GM21576 (cell line): ENCODE results near the gene ZNF385B.
"Not testable (repeated sequence)": the region's sequence is repeated elsewhere in the genome, so short reads cannot be mapped to it uniquely, and the experiment has no call there.

Experiments
- ATAC-seq: cut with Tn5 transposase; IDR thresholded peaks from one replicate; pipeline ENCODE4 v1.9.1; 2021; ENCODE audit warnings: mild to moderate bottlenecking, moderate library complexity; ENCODE audit not compliant: unreplicated experiment

ZNF385B gene

DNA sequence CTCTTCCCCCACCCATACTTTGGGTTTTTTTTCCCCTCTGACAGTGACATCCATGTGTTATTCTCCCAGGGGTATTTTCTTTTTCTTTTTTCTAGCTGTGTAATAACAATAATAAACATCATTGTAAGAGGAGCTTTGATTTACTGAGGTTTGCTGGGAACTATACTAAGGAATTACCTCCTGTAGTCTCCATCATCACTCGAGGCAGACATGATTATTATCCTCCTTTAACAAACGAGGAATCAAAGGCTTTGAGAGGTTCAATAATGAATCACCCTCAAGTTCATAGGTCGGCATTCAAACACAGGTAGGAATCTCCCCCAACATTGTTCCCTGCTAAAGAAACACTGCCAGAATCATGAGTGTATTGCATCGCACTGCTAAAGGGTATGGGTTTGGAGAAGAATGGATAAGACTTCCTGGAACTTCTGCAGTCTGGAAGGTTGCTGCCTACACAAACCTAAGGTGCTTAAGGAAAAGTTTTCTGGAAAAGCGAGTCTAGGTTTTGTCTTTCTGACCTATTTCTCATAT lies 336.5 kb downstream of the ZNF385B start:
- no peak for ATAC-seq

DNA sequence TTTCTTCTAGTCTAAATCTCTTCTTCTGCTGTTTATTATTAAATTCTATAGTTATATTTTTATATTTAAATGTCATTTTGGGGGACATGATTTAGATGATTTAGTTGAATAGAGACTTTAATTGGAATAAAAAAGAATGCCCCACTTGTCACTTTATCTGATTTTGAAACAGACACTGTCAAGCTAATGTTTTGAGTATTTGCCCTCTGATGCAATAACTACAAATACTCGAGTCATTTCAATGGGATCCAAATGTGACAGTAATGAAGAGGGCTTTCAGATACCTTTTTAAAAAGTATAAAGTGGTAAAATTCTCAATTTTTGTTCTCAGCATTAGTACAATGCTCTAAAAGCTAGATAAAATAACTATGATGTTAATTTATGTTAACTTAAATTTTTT lies 339.5 kb downstream of the ZNF385B start:
- no peak for ATAC-seq

DNA sequence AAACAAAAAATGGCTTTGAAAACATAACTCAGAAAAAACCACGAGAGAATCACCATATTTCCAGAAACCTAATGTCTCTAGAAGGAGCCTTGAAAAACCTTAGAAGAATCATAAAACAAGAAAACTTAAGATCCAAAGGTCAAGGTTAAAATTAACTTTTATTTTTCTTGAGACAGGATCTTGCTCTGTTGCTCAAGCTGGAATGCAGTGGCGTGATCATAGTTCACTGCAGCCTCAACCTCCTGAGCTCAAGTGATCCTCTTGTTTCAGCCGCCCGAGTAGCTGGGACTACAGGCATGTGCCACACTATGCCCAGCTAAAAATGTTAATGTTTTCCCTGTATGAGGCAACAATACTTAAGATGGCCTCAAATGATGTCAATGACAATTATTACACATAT lies 342.6 kb downstream of the ZNF385B start:
- no peak for ATAC-seq

DNA sequence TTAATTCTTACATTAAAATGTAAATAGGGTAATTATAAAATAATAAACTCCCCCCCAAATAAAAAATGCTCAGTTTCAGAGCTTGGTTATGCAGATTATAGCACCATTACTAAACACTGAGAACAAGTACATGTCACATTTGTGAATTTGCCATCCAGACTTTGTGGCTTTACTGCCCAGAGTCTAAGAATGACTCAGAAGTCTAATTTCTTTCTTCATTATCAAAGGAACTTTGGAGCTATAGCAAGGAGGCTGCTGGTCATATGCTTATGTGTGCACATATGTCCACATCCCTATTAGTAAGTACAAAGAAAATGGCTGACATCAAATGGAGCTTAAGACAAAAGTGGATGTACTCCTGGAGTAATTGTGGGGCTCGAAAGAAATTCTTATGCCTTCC lies 348.2 kb downstream of the ZNF385B start:
- ATAC-seq, result no peak

DNA sequence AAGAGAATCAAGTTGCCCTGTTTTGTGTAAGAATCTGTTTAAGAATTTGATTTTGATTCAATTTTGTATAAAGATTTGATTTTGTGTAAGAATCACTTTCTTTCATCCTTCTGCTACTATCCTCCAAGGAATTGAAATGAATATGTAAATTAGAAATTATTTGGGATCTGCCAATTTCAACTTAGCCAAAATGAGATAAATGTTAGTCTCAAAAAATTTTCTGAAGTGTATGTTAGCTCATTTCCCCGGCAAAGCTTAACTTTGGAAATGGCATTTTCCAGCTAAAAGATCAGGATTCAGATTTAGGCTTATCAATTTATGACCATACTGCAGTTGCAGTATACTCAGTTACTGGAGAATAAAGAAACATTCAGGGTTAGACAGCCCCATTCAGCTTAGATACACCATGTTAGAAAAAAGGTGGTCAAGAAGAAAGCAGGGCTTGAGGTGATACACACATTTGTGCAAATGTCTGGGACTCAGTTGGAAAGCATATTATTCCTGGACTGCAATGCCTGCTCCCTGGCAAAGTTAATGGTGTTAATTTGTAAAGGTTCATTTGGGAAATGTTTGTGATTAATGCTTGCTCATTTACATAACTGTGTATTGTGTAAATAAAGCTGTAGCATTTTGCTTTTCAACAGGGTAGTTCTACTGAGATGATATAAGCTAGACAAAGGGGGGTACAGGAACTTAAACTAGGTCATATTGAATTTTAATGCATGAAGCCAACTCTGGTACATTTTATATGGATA lies 349.0 kb downstream of the ZNF385B start:
- no peak for ATAC-seq

DNA sequence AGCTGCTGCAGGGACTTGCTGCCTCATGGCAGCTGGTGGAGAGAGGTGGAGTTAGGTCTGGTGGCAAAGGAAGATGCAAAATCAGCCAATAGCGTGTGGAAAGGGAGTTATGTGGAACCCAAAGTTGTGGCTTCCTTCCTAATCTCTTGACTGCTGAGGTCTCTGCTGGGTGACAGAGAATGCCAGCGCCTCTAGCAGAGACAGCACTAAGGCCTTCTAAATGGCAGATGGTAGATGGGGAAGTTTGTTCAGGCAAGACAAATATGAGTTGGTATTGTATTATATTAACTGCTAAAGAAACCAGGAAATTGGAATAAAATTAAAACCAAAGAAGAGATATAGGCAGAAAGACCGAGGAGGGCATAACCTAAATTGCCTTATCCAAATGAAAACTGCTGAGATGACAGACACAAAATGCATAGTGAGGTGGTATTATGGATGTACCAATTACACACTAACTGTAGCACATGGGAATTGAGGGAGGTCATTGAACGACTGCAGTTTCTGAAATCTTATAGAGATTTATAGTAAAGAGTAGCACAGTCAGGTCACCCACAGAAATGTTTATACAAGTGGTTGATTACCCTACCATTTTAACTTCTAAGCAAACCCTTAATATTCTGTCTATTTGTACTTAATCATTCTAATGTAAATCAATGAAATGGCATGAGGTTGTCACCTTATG lies 350.2 kb downstream of the ZNF385B start:
- ATAC-seq, result no peak

DNA sequence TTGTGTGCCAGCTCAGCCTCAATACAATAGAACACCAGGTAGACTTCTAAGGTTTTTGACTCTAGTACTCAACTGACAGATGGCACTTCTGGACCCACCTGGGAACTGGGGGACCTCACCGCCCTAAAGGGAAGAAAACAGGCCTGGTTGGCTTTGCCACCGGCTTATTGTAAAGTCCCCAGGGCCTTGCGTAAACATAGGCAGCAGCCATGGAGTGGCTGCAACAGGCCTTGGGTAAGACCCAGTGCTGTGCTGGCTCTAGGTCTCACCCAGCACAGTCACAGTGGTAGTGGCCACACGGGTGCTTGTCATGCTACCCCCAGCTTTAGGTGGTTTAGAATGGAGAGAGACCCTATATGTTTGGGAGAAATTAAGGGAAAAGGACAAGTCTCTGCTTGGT lies 366.1 kb downstream of the ZNF385B start:
- ATAC-seq, result no peak

DNA sequence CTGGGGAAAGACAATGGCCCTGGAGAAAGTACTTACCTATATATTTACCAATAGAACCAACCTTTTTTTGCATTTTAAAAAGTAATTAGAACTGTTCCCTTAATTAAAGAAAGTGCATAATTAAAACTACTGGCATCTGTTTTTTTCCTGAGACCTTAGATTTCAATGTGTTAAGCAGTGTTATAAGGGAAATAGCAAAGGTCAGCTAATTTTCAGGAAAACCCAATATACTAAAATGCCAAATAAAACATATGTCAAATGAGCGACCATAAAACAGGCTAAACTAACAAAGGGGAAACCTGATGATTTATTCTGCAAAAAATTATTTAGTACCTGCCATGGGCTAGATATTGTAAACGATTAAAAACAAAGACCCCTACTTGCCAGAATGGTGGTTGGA lies 372.8 kb downstream of the ZNF385B start:
- no peak for ATAC-seq

DNA sequence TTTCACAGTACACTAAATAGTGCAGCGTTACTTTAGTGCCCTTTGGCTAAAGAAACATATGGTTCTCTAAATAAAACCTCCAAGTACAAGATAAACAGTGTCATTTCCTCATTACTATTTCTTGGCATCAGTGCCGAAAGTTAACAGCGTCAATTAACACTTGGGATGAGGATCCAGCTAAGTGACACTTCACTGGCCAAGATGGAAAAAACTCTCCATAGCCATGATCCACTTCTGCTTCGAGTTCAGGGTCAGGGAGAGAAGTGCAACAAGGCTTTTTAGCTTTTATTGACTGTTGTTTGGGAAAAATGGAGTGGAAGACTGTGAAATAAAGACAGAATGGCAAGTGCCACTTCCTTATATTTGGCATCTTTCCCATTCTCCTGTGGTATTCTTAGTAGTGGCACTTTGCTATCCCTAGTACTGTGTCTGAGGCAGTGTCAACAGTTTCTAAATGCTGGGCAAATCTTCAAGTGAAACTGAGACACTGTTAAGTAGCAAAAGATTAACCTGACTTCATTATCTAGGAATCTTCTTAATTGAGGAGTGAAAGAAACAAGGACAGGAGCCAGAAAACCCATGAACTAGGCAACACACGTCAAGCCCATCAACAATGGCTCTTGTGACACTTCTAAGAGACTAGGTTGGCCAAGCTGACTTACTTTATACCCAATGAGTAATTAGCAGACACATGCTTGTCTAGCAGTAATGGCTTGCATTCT lies 374.2 kb downstream of the ZNF385B start:
- ATAC-seq, result no peak

DNA sequence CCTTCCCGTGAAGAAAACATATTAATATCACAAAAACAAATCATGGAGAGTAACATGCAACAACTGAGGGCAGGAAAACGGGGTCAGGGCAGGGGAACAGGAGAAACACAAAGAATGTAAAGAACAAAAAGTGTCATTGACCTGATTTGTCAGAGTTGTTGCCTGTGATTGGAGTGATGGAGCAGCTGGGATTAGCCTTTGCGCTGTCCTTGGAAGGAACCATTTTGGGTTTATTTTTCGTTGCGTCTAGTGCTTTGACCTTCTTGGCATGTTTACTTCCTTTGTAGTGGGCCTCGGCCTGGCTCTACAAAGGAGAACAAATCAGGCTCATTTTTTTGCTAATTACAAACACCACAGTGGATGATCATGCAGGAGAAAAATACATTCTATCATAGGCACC lies 378.3 kb downstream of the ZNF385B start:
- ATAC-seq, result no peak

DNA sequence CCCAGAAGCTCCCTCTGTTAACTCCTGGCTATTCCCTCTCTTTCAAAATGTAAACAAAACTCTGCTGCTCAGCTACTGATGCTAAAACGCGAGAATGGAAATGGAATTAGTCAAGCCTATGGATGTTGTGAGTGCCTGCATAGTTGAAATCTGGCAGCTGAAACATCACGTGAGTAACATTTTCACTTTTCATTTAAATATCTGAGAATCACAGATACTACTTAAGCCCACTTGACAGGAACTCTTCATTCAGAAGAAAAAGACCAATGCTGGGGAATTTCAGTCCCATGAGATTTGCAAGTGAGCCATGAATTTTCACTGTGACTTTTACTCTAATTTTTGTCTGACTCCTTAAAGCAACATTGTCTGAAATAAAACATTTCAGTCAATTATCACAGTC lies 381.5 kb downstream of the ZNF385B start:
- no peak for ATAC-seq

DNA sequence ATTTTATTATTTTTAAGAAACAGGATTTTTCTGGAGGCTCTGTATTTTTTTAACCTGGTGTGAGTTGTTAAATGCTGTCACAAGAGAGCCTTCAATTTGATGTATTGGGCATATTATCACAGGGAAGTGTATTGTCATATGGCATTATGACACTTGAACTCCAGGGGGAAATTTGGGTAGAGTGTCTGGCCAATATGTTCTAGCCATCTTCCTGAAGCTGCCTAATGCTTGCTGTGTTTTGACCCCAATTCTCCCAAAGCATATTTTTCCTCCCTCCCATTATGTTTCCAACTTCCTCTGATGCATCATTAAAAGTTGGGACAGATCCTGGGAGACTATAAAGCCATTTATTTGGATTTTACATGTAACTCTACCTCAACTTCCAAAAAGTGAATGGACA lies 382.6 kb downstream of the ZNF385B start:
- no peak for ATAC-seq

DNA sequence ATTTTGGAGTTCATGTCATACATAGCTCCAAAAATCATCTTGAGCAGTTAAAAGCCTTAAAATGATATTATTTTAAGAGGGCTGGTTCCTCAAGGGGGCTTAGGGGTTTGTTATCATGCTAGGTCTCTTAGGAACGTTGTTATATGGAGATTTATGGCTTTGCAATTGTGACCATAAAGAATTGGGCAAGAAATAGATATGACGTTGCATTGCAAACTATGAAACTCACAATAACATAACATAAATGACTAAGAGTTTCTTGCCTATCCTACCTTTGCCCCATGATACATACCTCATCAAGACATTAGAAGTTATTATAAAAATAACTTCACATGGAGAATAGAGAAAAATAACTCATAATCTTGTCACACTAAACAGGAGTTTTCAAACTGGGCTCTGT lies 390.4 kb downstream of the ZNF385B start:
- no peak for ATAC-seq

DNA sequence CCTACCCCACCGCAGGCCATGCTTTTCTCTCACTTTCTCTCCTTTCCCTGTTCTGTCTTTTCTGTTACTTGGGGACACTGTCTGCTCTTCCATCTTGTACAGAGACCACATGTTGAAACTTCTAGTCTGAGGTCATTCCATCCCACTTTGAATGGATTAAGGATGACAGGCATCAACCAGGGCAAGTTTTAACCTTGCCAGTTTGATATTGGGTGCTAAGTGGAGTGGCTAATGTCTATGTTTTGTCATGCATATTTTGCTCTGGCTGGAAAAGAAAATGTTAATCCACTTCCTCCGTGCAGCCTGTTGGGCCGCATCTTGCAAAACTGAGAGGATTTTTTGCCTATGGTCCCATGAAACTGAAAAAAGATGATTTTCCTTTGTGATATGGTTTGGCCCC lies 391.3 kb downstream of the ZNF385B start:
- no peak for ATAC-seq

DNA sequence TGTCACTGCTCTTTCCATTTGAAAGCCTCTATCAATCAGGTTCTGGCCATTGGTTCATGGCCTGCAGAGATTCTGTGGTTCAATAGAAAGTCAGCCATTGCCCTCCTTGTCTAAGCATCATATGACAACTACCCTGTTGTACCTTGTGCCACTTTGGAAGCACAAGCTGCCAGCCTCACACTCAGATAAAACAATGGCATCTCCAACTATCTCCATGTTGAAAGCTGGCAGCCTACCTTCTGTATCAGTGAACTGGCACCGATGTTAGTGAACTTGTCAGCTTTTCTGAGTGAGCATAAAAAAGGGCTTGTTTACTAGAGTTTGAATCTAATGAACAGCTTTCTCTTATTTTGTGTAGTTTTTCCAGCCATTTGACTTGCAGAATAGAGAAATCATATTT lies 393.5 kb downstream of the ZNF385B start:
- ATAC-seq, result no peak

DNA sequence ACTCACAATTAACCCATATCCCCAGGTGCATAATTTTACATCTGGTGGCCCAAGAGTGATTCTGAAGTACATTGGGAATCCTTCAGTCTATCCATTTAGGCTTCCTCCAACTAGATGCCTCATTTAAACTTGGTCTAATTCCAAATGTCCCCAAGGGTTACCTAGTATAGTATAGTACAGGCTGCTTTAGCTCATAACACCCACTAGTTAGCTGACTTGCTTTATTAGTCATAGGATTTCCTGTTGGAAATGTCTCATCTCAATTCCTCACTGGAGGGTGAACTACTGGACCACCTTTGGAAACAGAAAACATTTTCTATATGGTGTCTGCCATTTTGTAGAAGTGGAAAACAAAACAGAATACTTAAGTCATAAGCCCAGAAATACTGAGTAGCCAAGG lies 394.3 kb downstream of the ZNF385B start:
- ATAC-seq, result no peak

DNA sequence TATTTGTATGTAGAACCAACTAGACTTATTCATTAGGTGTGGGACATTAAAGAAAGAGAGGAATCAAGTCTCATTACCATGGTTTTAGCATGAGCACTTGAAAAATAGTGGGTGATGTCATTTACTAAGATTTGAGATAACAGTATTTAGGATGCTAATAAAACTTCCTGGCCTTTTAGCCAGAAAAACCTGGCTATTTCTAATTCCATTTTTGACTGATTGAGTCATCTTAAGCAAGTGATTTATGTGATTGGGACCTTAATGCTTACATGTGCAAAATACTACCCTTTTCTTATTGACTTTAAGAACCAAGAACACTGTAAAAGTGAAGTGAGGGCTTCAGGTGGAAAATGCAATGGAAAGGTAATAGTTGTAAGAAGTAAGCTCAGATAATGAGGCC lies 400.0 kb downstream of the ZNF385B start:
- ATAC-seq, result no peak

DNA sequence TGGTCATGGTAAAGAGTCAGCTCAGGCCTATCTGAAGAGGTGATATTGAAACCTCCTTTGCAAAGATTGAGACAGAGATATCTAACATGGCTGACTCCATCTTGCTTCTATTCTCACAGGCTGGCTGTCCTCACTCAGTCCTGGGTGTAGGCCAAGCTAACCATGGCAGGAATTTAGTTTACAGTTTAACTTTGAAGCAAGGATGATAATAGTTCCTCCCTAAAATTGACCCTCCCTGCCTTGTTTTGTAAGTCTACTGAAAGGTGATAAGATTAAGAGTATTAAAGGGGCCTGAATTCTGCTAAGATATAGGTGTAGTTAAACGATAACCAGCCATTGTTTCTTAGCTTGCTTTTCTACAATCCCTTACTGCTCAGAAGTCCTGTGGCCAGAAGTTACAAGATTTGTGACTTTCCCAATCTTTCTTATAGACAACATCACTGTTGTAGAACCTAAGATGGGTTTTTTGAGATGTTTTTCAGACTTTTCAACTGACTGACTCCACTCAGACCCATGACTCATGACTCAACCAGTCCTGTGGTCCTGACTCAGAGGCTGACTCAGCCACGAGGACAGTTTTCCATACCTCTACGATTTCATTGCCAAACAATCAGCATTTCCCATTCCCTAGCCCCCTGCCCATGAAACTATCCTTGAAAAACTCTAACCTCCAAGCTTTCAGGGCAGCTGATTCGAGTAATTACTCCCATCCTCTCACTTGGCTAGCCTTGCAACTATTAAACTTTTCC lies 401.1 kb downstream of the ZNF385B start:
- no peak for ATAC-seq

DNA sequence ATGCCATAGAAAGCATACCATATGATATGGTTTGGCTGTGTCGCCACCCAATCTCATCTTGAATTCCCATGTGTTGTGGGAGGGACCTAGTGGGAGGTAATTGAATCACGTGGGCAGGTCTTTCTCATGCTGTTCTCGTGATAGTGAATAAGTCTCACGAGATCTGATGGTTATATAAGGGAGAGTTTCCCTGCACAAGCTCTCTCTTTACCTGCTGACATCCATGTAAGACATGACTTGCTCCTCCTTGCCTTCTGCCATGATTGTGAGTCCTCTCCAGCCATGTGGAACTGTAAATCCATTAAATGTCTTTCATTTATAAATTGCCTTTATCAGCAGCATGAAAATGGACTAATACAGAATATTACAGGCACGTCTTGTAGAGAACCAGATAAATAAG lies 403.3 kb downstream of the ZNF385B start:
- ATAC-seq, result not testable (repeated sequence)

DNA sequence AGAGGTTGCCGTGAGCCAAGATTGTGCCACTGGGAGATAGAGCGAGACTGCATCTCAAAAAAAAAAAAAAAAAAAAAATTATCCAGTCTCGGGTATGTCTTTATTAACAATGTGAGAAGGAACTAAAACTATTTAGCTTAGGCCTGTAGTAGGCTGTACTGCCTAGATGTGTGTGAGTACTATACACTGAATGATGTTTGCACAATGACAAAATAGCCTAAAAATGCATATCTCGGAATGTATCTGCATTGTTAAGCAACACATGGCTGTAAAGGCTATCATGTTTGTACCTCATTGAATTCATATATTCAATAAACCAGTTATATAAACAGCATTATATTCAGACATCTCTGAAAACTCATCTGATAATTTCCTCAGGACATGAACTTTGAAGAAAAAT lies 405.6 kb downstream of the ZNF385B start:
- no peak for ATAC-seq

DNA sequence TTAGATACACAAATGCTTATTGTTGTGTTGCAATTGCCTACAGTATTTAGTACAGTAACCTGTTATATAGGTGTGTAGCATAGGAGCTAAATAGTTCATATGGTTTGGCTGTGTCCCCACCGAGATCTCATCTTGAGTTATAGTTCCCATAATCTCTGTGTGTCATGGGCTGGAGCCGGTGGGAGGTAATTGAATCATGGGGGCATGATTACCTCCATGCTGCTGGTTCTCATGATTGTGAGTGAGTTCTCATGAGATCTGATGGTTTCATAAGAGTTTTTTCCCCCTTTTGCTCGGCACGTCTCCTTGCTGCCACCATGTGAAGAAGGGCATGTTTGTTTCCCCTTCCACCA lies 406.3 kb downstream of the ZNF385B start:
- ATAC-seq, result no peak
